ENCODE measurements around the gene TMIGD2.

DNA sequence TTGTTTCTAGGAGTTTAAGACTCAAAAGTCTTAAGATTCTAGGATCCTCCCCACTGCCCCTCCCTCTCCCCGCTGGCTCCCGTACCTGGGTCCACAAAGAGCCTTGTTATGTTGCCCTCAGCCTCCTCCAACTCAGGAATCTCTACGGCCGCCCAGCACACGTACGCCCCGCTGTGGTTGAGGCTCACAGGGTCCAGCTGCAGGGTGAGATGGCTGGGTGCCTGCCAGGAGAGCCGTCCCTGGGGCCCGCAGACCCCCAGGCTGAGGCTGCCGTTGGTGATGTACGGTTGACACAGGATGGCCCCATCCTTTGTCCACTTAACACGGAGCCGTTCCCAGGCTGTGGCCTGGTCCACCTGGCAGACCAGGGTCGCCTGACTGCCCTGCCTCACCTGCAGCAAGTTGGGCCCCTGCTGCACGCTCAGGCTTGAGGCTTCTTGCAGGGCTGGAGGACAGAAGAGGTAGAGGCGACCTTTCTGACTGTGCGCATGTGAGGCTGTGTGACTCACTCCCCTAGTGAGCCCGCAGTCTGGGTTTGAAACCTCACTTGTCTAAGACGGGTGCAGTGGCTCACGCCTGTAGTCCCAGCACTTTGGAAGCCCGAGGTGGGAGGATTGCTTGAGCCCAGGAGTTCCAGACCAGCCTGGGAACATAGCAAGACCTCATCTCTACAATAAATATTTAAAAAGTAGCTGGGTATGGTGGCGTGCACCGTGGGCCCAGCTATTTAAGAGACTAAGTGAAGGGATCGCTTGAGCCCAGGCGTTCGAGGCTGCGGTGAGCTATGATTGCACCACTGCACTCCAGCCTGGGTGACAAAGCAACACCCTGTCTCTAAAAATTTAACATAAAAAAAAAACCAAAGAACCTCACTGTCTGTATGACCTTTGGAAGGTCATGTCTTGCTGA lies 4.0 kb downstream of the TMIGD2 start:
- TF ChIP-seq CTCF (conservative IDR thresholded peaks at IDR 0.05; ENCODE audit: low read depth, low read length) (no peak), EZH2 (IDR thresholded peaks at IDR 0.05; ENCODE audit: borderline replicate concordance, low read depth, low read length, poor library complexity, severe bottlenecking) (no peak)
